Activated CD8-positive, alpha-beta T cell treated with anti-CD3 and anti-CD28 coated beads, Interleukin-2, amount 10 ng/mL, durations not matched to agents 7 days and 5 days (primary cell): Measurements from ENCODE around the gene GSG1L. TPM values are rescaled to one million over a fixed set of nuclear protein-coding genes. Genes with fewer than 3 reads are reported as not detected.

Source experiments
- ATAC-seq: fragments of 150-1000 bp; cut with Tn5 transposase; one replicate; pipeline ENCODE4 v1.10.0; 2021; ENCODE audit warnings: moderate library complexity
- CTCF ChIA-PET: fragments of 350-600 bp; sonication (Branson Sonifier 250); formaldehyde crosslinking; loops from one replicate; lab custom pipeline; 2021; ENCODE audit warnings: antibody characterized with exemption; lab: Charles Lee
- POLR2A ChIA-PET: fragments of 350-600 bp; sonication (Branson Sonifier 250); formaldehyde crosslinking; loops from one replicate; lab custom pipeline; 2021; ENCODE audit warnings: antibody characterized with exemption; lab: Charles Lee
- DNase-seq: peaks from one replicate; pipeline ENCODE4 v3.0.0-alpha.2; 2020
- H3K27ac Mint-ChIP-seq: one replicate; pipeline ENCODE4 v1.8.0; 2021; ENCODE audit warnings: mild to moderate bottlenecking, mixed read lengths
- H3K27me3 Mint-ChIP-seq: one replicate; pipeline ENCODE4 v1.8.0; 2021; ENCODE audit warnings: low read depth, mixed read lengths
- H3K36me3 Mint-ChIP-seq: one replicate; pipeline ENCODE4 v1.8.0; 2021; ENCODE audit warnings: low read depth, mixed read lengths
- H3K4me1 Mint-ChIP-seq: one replicate; pipeline ENCODE4 v1.8.0; 2021; ENCODE audit warnings: low read depth, mixed read lengths
- H3K4me3 Mint-ChIP-seq: one replicate; pipeline ENCODE4 v1.8.0; 2021; ENCODE audit warnings: mild to moderate bottlenecking, mixed read lengths
- H3K9me3 Mint-ChIP-seq: one replicate; pipeline ENCODE4 v1.8.0; 2022; ENCODE audit warnings: mixed read lengths; ENCODE audit not compliant: insufficient read depth
- total RNA-seq, 2 experiments: library from RNA; stranded (reverse); gene quantifications; one replicate each; pipeline ENCODE4 v1.2.3, GENCODE V29; 2021

Gene GSG1L
- total RNA-seq, 2 experiments from 2014 or later: 0.08 to 0.39 TPM

GRCh38 chr16:27849621-27850020 lies 213.9 kb downstream of the GSG1L start:
- Mint-ChIP-seq H3K36me3 (no peaks in the 10 kb centered on the region), H3K4me1 (no peaks in the 10 kb centered on the region), H3K27me3 (peaks cover 20% of the 10 kb centered on the region), H3K4me3 (no peak overlapping the region), H3K9me3 (no peaks in the 10 kb centered on the region), H3K27ac (no peak overlapping the region)
- POLR2A ChIA-PET: no interaction called here
- CTCF ChIA-PET: no interaction called here
- ATAC-seq: no peak
- DNase-seq: no peak

DNA sequence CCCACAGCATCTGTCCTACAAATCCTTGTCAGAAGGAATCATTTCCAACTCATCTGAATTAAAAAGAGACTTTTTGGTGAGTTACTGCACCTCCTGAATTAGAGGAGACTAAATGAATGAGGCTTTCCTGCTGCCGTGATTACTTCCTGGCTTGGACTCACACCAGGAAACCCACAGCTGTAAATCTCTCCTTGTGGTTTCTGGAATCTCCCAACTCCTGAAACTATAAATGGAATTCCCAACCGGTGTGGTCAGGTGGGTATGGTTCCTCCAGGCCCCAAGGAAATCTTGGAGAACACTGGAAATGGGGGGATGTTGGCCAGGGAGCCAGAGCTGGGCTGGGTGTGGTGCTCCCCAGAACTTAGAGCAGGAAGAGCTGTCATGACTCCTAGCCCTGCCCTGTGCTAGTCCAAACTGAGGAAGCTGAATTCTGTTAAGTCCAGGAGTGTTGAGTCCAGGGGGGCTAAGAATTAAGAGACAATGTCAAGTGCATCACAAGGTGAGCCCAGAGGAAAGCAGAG lies 216.4 kb downstream of the GSG1L start:
- H3K27ac Mint-ChIP-seq: no peak overlapping the region
- H3K4me3 Mint-ChIP-seq: no peak overlapping the region
- ChIA-PET CTCF (no interaction called here), POLR2A (no interaction called here)
- ATAC-seq: no peak
- H3K27me3 Mint-ChIP-seq: peaks cover 9% of the 10 kb centered on the region
- no peak for DNase-seq
- H3K36me3 Mint-ChIP-seq: no peaks in the 10 kb centered on the region
- no peaks in the 10 kb centered on the region for H3K4me1 Mint-ChIP-seq
- no peaks in the 10 kb centered on the region for H3K9me3 Mint-ChIP-seq

- no peaks in the 10 kb centered on the region for H3K36me3 Mint-ChIP-seq
- ATAC-seq: no peak
- no peaks in the 10 kb centered on the region for H3K9me3 Mint-ChIP-seq
- CTCF ChIA-PET: no interaction called here
- POLR2A ChIA-PET: no interaction called here
- H3K27me3 Mint-ChIP-seq: peaks cover 6% of the 10 kb centered on the region
- no peak overlapping the region for H3K27ac Mint-ChIP-seq
- no peaks in the 10 kb centered on the region for H3K4me1 Mint-ChIP-seq
- H3K4me3 Mint-ChIP-seq: no peak overlapping the region
- no peak for DNase-seq
Measured at GRCh38 chr16:27844826-27845225, 218.7 kb downstream of the GSG1L start.

GRCh38 chr16:27843800-27844199 lies 219.7 kb downstream of the GSG1L start:
- Mint-ChIP-seq H3K4me1 (no peaks in the 10 kb centered on the region), H3K27me3 (peaks cover 4% of the 10 kb centered on the region), H3K4me3 (no peak overlapping the region), H3K9me3 (no peaks in the 10 kb centered on the region), H3K36me3 (no peaks in the 10 kb centered on the region), H3K27ac (no peak overlapping the region)
- ATAC-seq (no peak), DNase-seq (no peak)
- ChIA-PET POLR2A (no interaction called here), CTCF (interaction anchor here (0.9 kb wide), 1 partner anchor 24 kb away, joined by 3 read pairs; no protein-coding TSS in a partner anchor)

GRCh38 chr16:27841911-27842310 lies 221.6 kb downstream of the GSG1L start:
- Mint-ChIP-seq H3K9me3 (no peaks in the 10 kb centered on the region), H3K4me3 (no peak overlapping the region), H3K36me3 (no peaks in the 10 kb centered on the region), H3K4me1 (no peaks in the 10 kb centered on the region), H3K27me3 (peaks cover 5% of the 10 kb centered on the region), H3K27ac (no peak overlapping the region)
- CTCF ChIA-PET: no interaction called here
- no peak for DNase-seq
- ATAC-seq: no peak
- POLR2A ChIA-PET: no interaction called here

GRCh38 chr16:27841061-27841801 lies 222.3 kb downstream of the GSG1L start:
- Mint-ChIP-seq H3K27me3 (peaks cover 11% of the 10 kb centered on the region), H3K4me3 (no peak overlapping the region), H3K4me1 (no peaks in the 10 kb centered on the region), H3K27ac (no peak overlapping the region), H3K9me3 (no peaks in the 10 kb centered on the region), H3K36me3 (no peaks in the 10 kb centered on the region)
- ATAC-seq: no peak
- POLR2A ChIA-PET: no interaction called here
- CTCF ChIA-PET: no interaction called here
- DNase-seq: no peak

GRCh38 chr16:27840311-27841060 lies 223.0 kb downstream of the GSG1L start:
- ATAC-seq: no peak
- H3K36me3 Mint-ChIP-seq: no peaks in the 10 kb centered on the region
- ChIA-PET CTCF (no interaction called here), POLR2A (no interaction called here)
- H3K4me3 Mint-ChIP-seq: no peak overlapping the region
- H3K27ac Mint-ChIP-seq: no peak overlapping the region
- no peak for DNase-seq
- H3K4me1 Mint-ChIP-seq: no peaks in the 10 kb centered on the region
- peaks cover 7% of the 10 kb centered on the region for H3K27me3 Mint-ChIP-seq
- no peaks in the 10 kb centered on the region for H3K9me3 Mint-ChIP-seq

GRCh38 chr16:27839419-27839818 lies 224.1 kb downstream of the GSG1L start:
- Mint-ChIP-seq H3K4me3 (no peak overlapping the region), H3K4me1 (no peaks in the 10 kb centered on the region), H3K9me3 (no peaks in the 10 kb centered on the region), H3K27ac (no peak overlapping the region), H3K27me3 (peaks cover 15% of the 10 kb centered on the region), H3K36me3 (no peaks in the 10 kb centered on the region)
- ATAC-seq (no peak), DNase-seq (no peak)
- ChIA-PET POLR2A (no interaction called here), CTCF (no interaction called here)

- Mint-ChIP-seq H3K36me3 (no peaks in the 10 kb centered on the region), H3K4me3 (no peak overlapping the region), H3K9me3 (no peaks in the 10 kb centered on the region), H3K4me1 (no peaks in the 10 kb centered on the region), H3K27me3 (peaks cover 15% of the 10 kb centered on the region), H3K27ac (no peak overlapping the region)
- no peak for ATAC-seq
- CTCF ChIA-PET: no interaction called here
- POLR2A ChIA-PET: no interaction called here
- DNase-seq: no peak
Measured at GRCh38 chr16:27838536-27839175, 224.9 kb downstream of the GSG1L start.

- CTCF ChIA-PET: no interaction called here
- no peak for DNase-seq
- no peak overlapping the region for H3K4me3 Mint-ChIP-seq
- peaks cover 17% of the 10 kb centered on the region for H3K27me3 Mint-ChIP-seq
- ATAC-seq: no peak
- no peak overlapping the region for H3K27ac Mint-ChIP-seq
- H3K4me1 Mint-ChIP-seq: no peaks in the 10 kb centered on the region
- POLR2A ChIA-PET: no interaction called here
- H3K36me3 Mint-ChIP-seq: peaks cover 2% of the 10 kb centered on the region
- peaks cover 7% of the 10 kb centered on the region for H3K9me3 Mint-ChIP-seq
Measured at GRCh38 chr16:27829975-27830374, 233.5 kb downstream of the GSG1L start.

DNA sequence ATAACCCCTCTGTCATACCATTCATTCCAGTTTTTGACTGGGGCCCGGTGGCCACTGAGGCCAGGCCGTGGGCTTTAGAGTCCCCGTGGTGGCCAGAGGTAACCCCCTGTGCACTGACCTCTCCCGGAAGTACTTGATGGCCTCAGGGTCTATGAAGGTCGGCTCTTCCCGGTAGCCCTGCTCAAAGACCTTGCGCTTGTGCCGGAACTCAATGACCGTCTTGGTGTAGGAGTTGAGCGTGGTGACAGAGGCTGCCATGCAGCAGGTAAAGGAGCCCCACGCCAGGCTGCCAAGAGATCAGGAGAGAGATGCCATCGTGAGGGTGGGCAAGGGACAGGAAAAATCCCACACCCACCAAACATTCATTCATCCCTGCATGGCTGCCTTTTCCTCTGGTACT lies 234.8 kb downstream of the GSG1L start:
- Mint-ChIP-seq H3K27ac (no peak overlapping the region), H3K9me3 (peaks cover 7% of the 10 kb centered on the region), H3K4me3 (no peak overlapping the region), H3K27me3 (peaks cover 12% of the 10 kb centered on the region), H3K4me1 (no peaks in the 10 kb centered on the region), H3K36me3 (peaks cover 2% of the 10 kb centered on the region)
- CTCF ChIA-PET: no interaction called here
- POLR2A ChIA-PET: no interaction called here
- DNase-seq: no peak
- no peak for ATAC-seq

- CTCF ChIA-PET: no interaction called here
- peaks cover 2% of the 10 kb centered on the region for H3K36me3 Mint-ChIP-seq
- H3K4me3 Mint-ChIP-seq: no peak overlapping the region
- peaks cover 10% of the 10 kb centered on the region for H3K27me3 Mint-ChIP-seq
- H3K9me3 Mint-ChIP-seq: peaks cover 7% of the 10 kb centered on the region
- H3K4me1 Mint-ChIP-seq: no peaks in the 10 kb centered on the region
- POLR2A ChIA-PET: no interaction called here
- no peak for ATAC-seq
- no peak overlapping the region for H3K27ac Mint-ChIP-seq
- DNase-seq: no peak
Measured at GRCh38 chr16:27827765-27828164, 235.7 kb downstream of the GSG1L start.
